Thoracic aorta (tissue), 2 donors: ENCODE results near the gene IGSF9B. TPM values are rescaled to one million over a fixed set of nuclear protein-coding genes. Genes with fewer than 3 reads are reported as not detected.

Experiments used
- ATAC-seq: fragments of 150-250 bp; one replicate; pipeline ENCODE4 v1.8.0; 2017; ENCODE audit warnings: low read depth; ENCODE audit not compliant: insufficient number of reproducible peaks, low FRiP score
- DNase-seq: peaks from one replicate; pipeline ENCODE4 v3.0.0-alpha.2; 2020; ENCODE audit warnings: low spot score
- H3K27ac ChIP-seq, 2 donors: fragments of 200-600 bp; sonication (generic); 1 replicate in 1 of 2; 2 replicates in 1 of 2; pipeline ENCODE4 v1.5.1; 2016; ENCODE audit warnings: mild to moderate bottlenecking in 2 of 2, moderate library complexity in 2 of 2
- H3K27me3 ChIP-seq: fragments of 200-600 bp; sonication (generic); replicated peaks from 2 replicates; pipeline ENCODE4 v1.6.0; 2016; ENCODE audit warnings: mild to moderate bottlenecking; ENCODE audit not compliant: insufficient read depth
- H3K36me3 ChIP-seq: fragments of 200-600 bp; sonication (generic); one replicate; pipeline ENCODE4 v1.5.1; 2016
- H3K4me1 ChIP-seq, 2 donors: fragments of 200-600 bp; sonication (generic); 1 replicate in 1 of 2; 2 replicates in 1 of 2; pipeline versions ENCODE4 v1.5.1 to v1.6.0; 2016; ENCODE audit warnings: low read depth in 2 of 2, mild to moderate bottlenecking in 1 of 2; ENCODE audit not compliant: control insufficient read depth in 1 of 2
- H3K4me3 ChIP-seq: fragments of 200-600 bp; sonication (generic); 2 replicates; pipeline ENCODE4 v1.5.1; 2016; ENCODE audit warnings: mild to moderate bottlenecking
- H3K9me3 ChIP-seq: fragments of 200-600 bp; sonication (generic); 2 replicates; pipeline ENCODE4 v1.5.1; 2016
- CTCF ChIP-seq: fragments of 200-600 bp; sonication (generic); IDR thresholded peaks from one replicate; pipeline ENCODE4 v1.5.1; 2019; ENCODE audit warnings: antibody characterized with exemption
- total RNA-seq, 2 donors: library from RNA; depleted of rRNA; stranded (reverse); fragments of >200 nt; gene quantifications; one replicate each; pipeline versions ENCODE4 v1.1.0 to v1.2.3, GENCODE V29; 2016

The IGSF9B gene
- total RNA-seq, 2 donors from 2014 or later: 67.1 to 77.2 TPM

DNA sequence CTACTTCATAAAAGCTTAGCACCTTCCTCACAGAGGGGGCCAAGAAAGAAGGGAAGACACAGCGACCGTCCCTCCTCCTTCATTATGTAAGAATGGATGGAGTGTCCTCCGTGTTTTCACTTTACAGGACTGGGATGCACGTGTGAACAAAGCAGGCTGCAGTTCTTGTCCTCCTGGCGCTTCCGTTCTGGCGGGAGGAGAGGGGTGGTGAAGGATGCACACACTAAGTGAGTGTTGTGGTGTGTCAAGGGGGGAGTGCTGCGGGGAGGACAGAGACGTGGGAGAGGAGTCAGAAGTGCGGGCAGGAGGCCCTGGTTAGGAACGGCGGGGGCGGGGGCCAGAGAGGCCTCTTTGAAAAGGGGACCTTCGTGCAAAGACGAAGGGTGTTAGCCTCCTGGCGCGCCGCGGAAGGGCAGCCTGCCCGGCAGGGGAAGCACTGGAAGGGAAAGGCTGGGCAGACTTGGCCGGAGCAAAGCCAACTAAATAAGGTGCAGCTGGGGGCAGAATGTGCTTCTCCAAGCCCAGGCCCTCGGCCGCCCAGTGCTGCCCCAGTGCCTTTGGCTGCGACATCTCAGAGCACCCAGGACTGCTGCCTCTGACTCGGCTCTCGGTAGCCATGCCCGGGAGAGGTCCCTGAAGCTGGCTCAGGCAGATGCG lies 27.0 kb upstream of the IGSF9B start:
- Histone ChIP-seq H3K4me3 (no peak overlapping the region), H3K27me3 (no peaks in the 10 kb centered on the region), H3K36me3 (no peaks in the 10 kb centered on the region), H3K4me1 (no peaks in the 10 kb centered on the region), H3K27ac (no peak overlapping the region), H3K9me3 (no peaks in the 10 kb centered on the region)
- no peak for TF ChIP-seq CTCF
- DNase-seq (no peak), ATAC-seq (no peak)

- Histone ChIP-seq H3K4me3 (no peak overlapping the region), H3K9me3 (no peaks in the 10 kb centered on the region), H3K27me3 (no peaks in the 10 kb centered on the region), H3K4me1 (no peaks in the 10 kb centered on the region), H3K27ac (no peak overlapping the region), H3K36me3 (no peaks in the 10 kb centered on the region)
- no peak for DNase-seq
- TF ChIP-seq CTCF: no peak
- no peak for ATAC-seq
Measured at GRCh38 chr11:133982876-133983275, 26.1 kb upstream of the IGSF9B start.

- Histone ChIP-seq H3K36me3 (no peaks in the 10 kb centered on the region), H3K4me1 (no peaks in the 10 kb centered on the region), H3K9me3 (no peaks in the 10 kb centered on the region), H3K4me3 (no peak overlapping the region), H3K27me3 (no peaks in the 10 kb centered on the region), H3K27ac (no peak overlapping the region)
- no peak for TF ChIP-seq CTCF
- ATAC-seq: no peak
- no peak for DNase-seq
Measured at GRCh38 chr11:133982151-133982550, 25.4 kb upstream of the IGSF9B start.

GRCh38 chr11:133981156-133981555 lies 24.4 kb upstream of the IGSF9B start:
- Histone ChIP-seq H3K9me3 (no peaks in the 10 kb centered on the region), H3K27ac (no peak overlapping the region)
- no peak for ATAC-seq

DNA sequence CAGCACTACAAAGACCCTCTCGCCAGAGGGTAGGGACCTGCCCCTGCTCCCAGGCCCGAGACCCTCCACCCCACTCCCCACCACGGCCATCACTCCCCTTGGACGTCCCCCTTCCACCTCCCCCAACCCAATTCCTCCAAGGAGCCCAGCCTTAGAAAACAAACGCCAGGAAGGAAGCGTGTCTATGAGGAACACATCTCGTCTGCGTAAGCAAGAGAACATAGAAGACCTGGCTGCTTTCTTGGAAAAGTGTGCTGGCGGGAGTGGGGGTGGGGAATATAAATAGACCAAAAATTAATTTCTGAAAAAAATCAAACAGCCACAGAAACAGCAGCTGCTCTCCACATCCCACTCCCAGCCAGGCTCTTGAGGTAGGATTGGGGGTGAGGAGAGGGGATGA lies 23.9 kb upstream of the IGSF9B start:
- ATAC-seq (no peak), DNase-seq (no peak)
- no peaks in the 10 kb centered on the region for H3K27me3 ChIP-seq
- no peak overlapping the region for H3K4me3 ChIP-seq
- TF ChIP-seq CTCF: no peak
- no peak overlapping the region for H3K27ac ChIP-seq
- H3K4me1 ChIP-seq: no peaks in the 10 kb centered on the region
- H3K36me3 ChIP-seq: no peaks in the 10 kb centered on the region
- no peaks in the 10 kb centered on the region for H3K9me3 ChIP-seq

More at GRCh38 chr11:133981156-133981555, 24.4 kb upstream of the IGSF9B start:
- Histone ChIP-seq H3K27me3 (no peaks in the 10 kb centered on the region), H3K4me3 (no peak overlapping the region), H3K36me3 (no peaks in the 10 kb centered on the region), H3K4me1 (no peaks in the 10 kb centered on the region)
- no peak for TF ChIP-seq CTCF
- DNase-seq: no peak
